ENCODE data around the gene GNB1L. TPM values are rescaled to one million over a fixed set of nuclear protein-coding genes. Genes with fewer than 3 reads are reported as not detected.

The GNB1L gene
- total RNA-seq, 1 experiment from 2014 or later: 17.9 TPM

- Histone ChIP-seq H3K27me3 (replicated peaks; ENCODE audit: insufficient read depth, low read depth, low read length, poor library complexity) (no peaks in the 10 kb centered on the region), H3K27ac (ENCODE audit: low read depth, low read length, poor library complexity, severe bottlenecking) (peak overlapping the region; percentile 82), H3K4me3 (ENCODE audit: low read depth, low read length, poor library complexity, severe bottlenecking) (no peak overlapping the region), H3K9me3 (ENCODE audit: low read depth, low read length, poor library complexity, severe bottlenecking) (no peaks in the 10 kb centered on the region), H3K36me3 (ENCODE audit: insufficient read depth, low read length, poor library complexity, severe bottlenecking) (no peaks in the 10 kb centered on the region), H3K4me1 (ENCODE audit: insufficient read depth, low read length, poor library complexity, severe bottlenecking) (peaks cover 38% of the 10 kb centered on the region)
- TF ChIP-seq EZH2 (IDR thresholded peaks at IDR 0.05; ENCODE audit: borderline replicate concordance, low read depth, low read length, poor library complexity, severe bottlenecking) (no peak), CTCF (conservative IDR thresholded peaks at IDR 0.05; ENCODE audit: low read depth, low read length) (no peak)
- ChIA-PET POLR2A (ENCODE audit: low non-redundant PET) (no interaction called here), CTCF (no interaction called here)
- DNase-seq (ENCODE audit: low spot score): no peak
- intact Hi-C loops (cut with micrococcal nuclease; ENCODE audit: unreplicated experiment): no loop called here
- BruUV-seq (replicated peaks): no TSS peak
These were observed 38.7 kb upstream of the GNB1L start for GRCh38 chr22:19893363-19893762.

GRCh38 chr22:19892925-19893324 lies 38.3 kb upstream of the GNB1L start:
- intact Hi-C loops (cut with micrococcal nuclease; ENCODE audit: unreplicated experiment): no loop called here
- Histone ChIP-seq H3K27me3 (replicated peaks; ENCODE audit: insufficient read depth, low read depth, low read length, poor library complexity) (no peaks in the 10 kb centered on the region), H3K9me3 (ENCODE audit: low read depth, low read length, poor library complexity, severe bottlenecking) (no peaks in the 10 kb centered on the region), H3K4me3 (ENCODE audit: low read depth, low read length, poor library complexity, severe bottlenecking) (no peak overlapping the region), H3K36me3 (ENCODE audit: insufficient read depth, low read length, poor library complexity, severe bottlenecking) (no peaks in the 10 kb centered on the region), H3K4me1 (ENCODE audit: insufficient read depth, low read length, poor library complexity, severe bottlenecking) (peaks cover 40% of the 10 kb centered on the region), H3K27ac (ENCODE audit: low read depth, low read length, poor library complexity, severe bottlenecking) (peak overlapping the region; percentile 82)
- ChIA-PET POLR2A (ENCODE audit: low non-redundant PET) (no interaction called here), CTCF (no interaction called here)
- TF ChIP-seq EZH2 (IDR thresholded peaks at IDR 0.05; ENCODE audit: borderline replicate concordance, low read depth, low read length, poor library complexity, severe bottlenecking): no peak
- DNase-seq (ENCODE audit: low spot score): no peak
- no TSS peak for BruUV-seq (replicated peaks)

- Histone ChIP-seq H3K4me3 (ENCODE audit: low read depth, low read length, poor library complexity, severe bottlenecking) (no peak overlapping the region), H3K27ac (ENCODE audit: low read depth, low read length, poor library complexity, severe bottlenecking) (peak overlapping the region; percentile 82), H3K27me3 (replicated peaks; ENCODE audit: insufficient read depth, low read depth, low read length, poor library complexity) (no peaks in the 10 kb centered on the region), H3K36me3 (ENCODE audit: insufficient read depth, low read length, poor library complexity, severe bottlenecking) (no peaks in the 10 kb centered on the region), H3K4me1 (ENCODE audit: insufficient read depth, low read length, poor library complexity, severe bottlenecking) (peaks cover 46% of the 10 kb centered on the region), H3K9me3 (ENCODE audit: low read depth, low read length, poor library complexity, severe bottlenecking) (no peaks in the 10 kb centered on the region)
- ChIA-PET POLR2A (ENCODE audit: low non-redundant PET) (no interaction called here), CTCF (interaction anchor here (0.5 kb wide), 1 partner anchor 157 kb away, joined by 7 read pairs; no protein-coding TSS in a partner anchor)
- intact Hi-C loops (cut with micrococcal nuclease; ENCODE audit: unreplicated experiment): no loop called here
- no peak for DNase-seq (ENCODE audit: low spot score)
- BruUV-seq (replicated peaks): no TSS peak
- TF ChIP-seq CTCF (conservative IDR thresholded peaks at IDR 0.05; ENCODE audit: low read depth, low read length): no peak
- no peak for TF ChIP-seq EZH2 (IDR thresholded peaks at IDR 0.05; ENCODE audit: borderline replicate concordance, low read depth, low read length, poor library complexity, severe bottlenecking)
These were observed 37.7 kb upstream of the GNB1L start for GRCh38 chr22:19892257-19892879.

Measured in A673 (cell line).